Fibroblast of skin of back (primary cell): ENCODE measurements around the gene SPOCK2.
A peak's percentile ranks its signal among the peaks of the same experiment; 100 is the strongest.

Experiments used
- DNase-seq: peaks from one replicate; pipeline ENCODE4 v3.0.0-alpha.2; 2013

SPOCK2 gene

GRCh38 chr10:72069751-72070526, 18.4 kb downstream of the SPOCK2 start:
- DNase-seq, result no peak

- DNase-seq, result no peak
These were observed 19.4 kb downstream of the SPOCK2 start for GRCh38 chr10:72068901-72069446.

GRCh38 chr10:72068126-72068765, 20.1 kb downstream of the SPOCK2 start:
- no peak for DNase-seq

- DNase-seq, result no peak
These were observed 20.8 kb downstream of the SPOCK2 start for GRCh38 chr10:72067463-72068125.

GRCh38 chr10:72066318-72067284, 21.8 kb downstream of the SPOCK2 start:
- no peak for DNase-seq

GRCh38 chr10:72065439-72066025, 22.8 kb downstream of the SPOCK2 start:
- DNase-seq, result no peak

- no peak for DNase-seq
These were observed 24.5 kb downstream of the SPOCK2 start for GRCh38 chr10:72063703-72064391.

GRCh38 chr10:72062832-72063702, 25.3 kb downstream of the SPOCK2 start:
- DNase-seq, result no peak

GRCh38 chr10:72062382-72062781, 26.0 kb downstream of the SPOCK2 start:
- peak; percentile 40 for DNase-seq

- no peak for DNase-seq
These were observed 26.4 kb downstream of the SPOCK2 start for GRCh38 chr10:72061930-72062329.

- no peak for DNase-seq
These were observed 26.9 kb downstream of the SPOCK2 start for GRCh38 chr10:72061491-72061890.

- DNase-seq, result no peak
These were observed 28.2 kb downstream of the SPOCK2 start for GRCh38 chr10:72059843-72060822.

GRCh38 chr10:72058989-72059842, 29.1 kb downstream of the SPOCK2 start:
- peak; percentile 20 for DNase-seq

- no peak for DNase-seq
These were observed 29.9 kb downstream of the SPOCK2 start for GRCh38 chr10:72058347-72058898.

GRCh38 chr10:72056932-72057751, 31.2 kb downstream of the SPOCK2 start:
- no peak for DNase-seq

- DNase-seq, result no peak
These were observed 32.2 kb downstream of the SPOCK2 start for GRCh38 chr10:72056113-72056512.

- no peak for DNase-seq
These were observed 34.7 kb downstream of the SPOCK2 start for GRCh38 chr10:72053690-72054089.
